Keratinocyte (primary cell): ENCODE results near the gene SMARCA4. TPM values are rescaled to one million over a fixed set of nuclear protein-coding genes. Genes with fewer than 3 reads are reported as not detected.

ENCODE experiments used
- DNase-seq: peaks from one replicate; pipeline ENCODE4 v3.0.0-alpha.2; 2011; ENCODE audit warnings: low read depth, missing footprints, low spot score
- FAIRE-seq: peaks from 2 replicates; lab custom pipeline; 2011; peaks lifted over from hg19 to GRCh38; lab: Jason Lieb, UNC
- H2AFZ ChIP-seq: 2 replicates; pipeline ENCODE4 v1.6.0; 2012; ENCODE audit warnings: low read length, control low read depth, inconsistent platforms; ENCODE audit not compliant: control insufficient read depth
- H3K27ac ChIP-seq: 2 replicates; pipeline ENCODE4 v1.5.1; 2011; ENCODE audit warnings: low read length; ENCODE audit not compliant: control insufficient read depth, insufficient read depth
- H3K27me3 ChIP-seq: 3 replicates; pipeline ENCODE4 v1.6.0; 2011; ENCODE audit warnings: low read length; ENCODE audit not compliant: control insufficient read depth, insufficient read depth; ENCODE audit errors: extremely low read depth
- H3K36me3 ChIP-seq, 2 experiments: 2 replicates in 1 of 2; 3 replicates in 1 of 2; pipeline ENCODE4 v1.5.1; 2011; ENCODE audit warnings: low read length in 2 of 2, mild to moderate bottlenecking in 1 of 2; ENCODE audit not compliant: control insufficient read depth in 2 of 2, insufficient read depth in 2 of 2; ENCODE audit errors: extremely low read depth in 1 of 2
- H3K4me1 ChIP-seq: 3 replicates; pipeline ENCODE4 v1.5.1; 2011; ENCODE audit warnings: low read length; ENCODE audit not compliant: control insufficient read depth, insufficient read depth; ENCODE audit errors: extremely low read depth
- H3K4me2 ChIP-seq: 3 replicates; pipeline ENCODE4 v1.6.0; 2011; ENCODE audit warnings: low read depth, low read length; ENCODE audit not compliant: control insufficient read depth, insufficient read depth; ENCODE audit errors: extremely low read depth
- H3K4me3 ChIP-seq, 3 experiments: fragments of 200-600 bp in 1 of 3; sonication (generic) in 1 of 3; 2 replicates in 2 of 3; 3 replicates in 1 of 3; pipeline ENCODE4 v1.5.1; 2011 to 2016; ENCODE audit warnings: low read length in 3 of 3, mild to moderate bottlenecking in 3 of 3, control low read depth in 2 of 3, inconsistent platforms in 1 of 3, low read depth in 1 of 3, mixed read lengths in 1 of 3, mixed run types in 1 of 3, moderate library complexity in 1 of 3; ENCODE audit not compliant: control insufficient read depth in 2 of 3, insufficient read depth in 2 of 3; ENCODE audit errors: extremely low read depth in 1 of 3
- H3K79me2 ChIP-seq: 2 replicates; pipeline ENCODE4 v1.6.0; 2012; ENCODE audit warnings: low read length; ENCODE audit not compliant: control insufficient read depth, insufficient read depth
- H3K9ac ChIP-seq: 3 replicates; pipeline ENCODE4 v1.6.0; 2011; ENCODE audit warnings: low read length; ENCODE audit not compliant: control insufficient read depth, insufficient read depth; ENCODE audit errors: extremely low read depth
- H3K9me1 ChIP-seq: 3 replicates; pipeline ENCODE4 v1.6.0; 2011; ENCODE audit warnings: low read length; ENCODE audit not compliant: control insufficient read depth, insufficient read depth; ENCODE audit errors: extremely low read depth
- H3K9me3 ChIP-seq: 2 replicates; pipeline ENCODE4 v1.5.1; 2012; ENCODE audit warnings: low read depth, low read length; ENCODE audit not compliant: control insufficient read depth
- H4K20me1 ChIP-seq: 3 replicates; pipeline ENCODE4 v1.6.0; 2011; ENCODE audit warnings: low read length; ENCODE audit not compliant: control insufficient read depth, insufficient read depth; ENCODE audit errors: extremely low read depth
- EZH2 ChIP-seq: IDR thresholded peaks from one replicate; pipeline ENCODE4 v1.6.1; 2012; ENCODE audit warnings: inconsistent platforms, mild to moderate bottlenecking, low read length, moderate library complexity
- dilution Hi-C: fragments of 300-500 bp; cut with MboI; formaldehyde crosslinking; loops from one replicate; pipeline ENCODE4 v1.7.0; 2020; ENCODE audit warnings: low sequenced_read_pairs; ENCODE audit not compliant: extremely low pct_ligation_motif_present
- polyA plus RNA-seq, 5 experiments: library from polyadenylated mRNA; depleted of rRNA in 3 of 5; stranded (reverse) in 3 of 5; stranded (forward) in 1 of 5; unstranded in 1 of 5; fragments of >200 nt; gene quantifications; 1 replicate in 1 of 5; 2 replicates in 3 of 5; 3 replicates in 1 of 5; pipeline versions ENCODE4 v1.2.1 to v1.2.3, GENCODE V29; 2011 to 2012; ENCODE audit warnings: missing spikeins in 2 of 5, low read depth in 1 of 5, low replicate concordance in 1 of 5
- TF ChIP-seq, protein P1 (sequence below), 3 experiments: IDR thresholded peaks in 1 of 3; conservative IDR thresholded peaks in 1 of 3; optimal IDR thresholded peaks in 1 of 3; 2 replicates in 2 of 3; 3 replicates in 1 of 3; pipeline versions ENCODE3 to v1.5.1; 2011; ENCODE audit warnings: low read length in 3 of 3, mild to moderate bottlenecking in 3 of 3, moderate library complexity in 2 of 3, control low read depth in 1 of 3, inconsistent platforms in 1 of 3; ENCODE audit not compliant: insufficient read depth in 2 of 3; ENCODE audit errors: extremely low read depth in 1 of 3

SMARCA4 gene
- polyA plus RNA-seq, 1 donor (not counting 4 experiments of a cell fraction or from before 2014, with no cell fraction given): 33.1 TPM

DNA sequence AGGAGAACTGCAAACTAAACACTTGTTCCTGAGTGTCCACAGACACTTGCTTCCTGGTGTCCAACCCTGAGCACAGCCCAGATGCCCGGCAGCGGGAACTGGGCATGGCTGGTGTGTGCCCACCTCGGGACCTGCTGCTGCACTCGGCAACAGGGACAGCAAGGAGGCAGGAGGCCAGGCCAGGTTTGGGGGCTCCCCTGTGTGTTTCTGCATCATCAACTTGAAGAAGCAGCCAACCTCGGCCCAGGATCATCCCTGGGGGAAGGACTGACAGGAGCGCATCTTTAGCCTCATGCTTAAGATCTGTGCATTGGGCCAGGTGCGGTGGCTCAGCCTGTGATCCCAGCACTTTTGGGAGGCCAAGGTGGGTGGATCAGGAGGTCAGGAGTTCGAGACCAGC is 93.4 kb downstream of the SMARCA4 start:
- H3K4me2 ChIP-seq: no peak overlapping the region
- no peak for DNase-seq
- H4K20me1 ChIP-seq: peaks cover 2% of the 10 kb centered on the region
- H3K4me3 ChIP-seq: no peak overlapping the region
- H3K27ac ChIP-seq: no peak overlapping the region
- dilution Hi-C loops: no loop called here
- peaks cover 22 to 28% of the 10 kb centered on the region in 2 experiments for H3K36me3 ChIP-seq
- no peaks in the 10 kb centered on the region for H3K27me3 ChIP-seq
- no peaks in the 10 kb centered on the region for H3K9me3 ChIP-seq
- no peak overlapping the region for H2AFZ ChIP-seq
- H3K9ac ChIP-seq: no peak overlapping the region
- H3K9me1 ChIP-seq: no peaks in the 10 kb centered on the region
- no peak for TF ChIP-seq EZH2
- TF ChIP-seq, protein P1, sequence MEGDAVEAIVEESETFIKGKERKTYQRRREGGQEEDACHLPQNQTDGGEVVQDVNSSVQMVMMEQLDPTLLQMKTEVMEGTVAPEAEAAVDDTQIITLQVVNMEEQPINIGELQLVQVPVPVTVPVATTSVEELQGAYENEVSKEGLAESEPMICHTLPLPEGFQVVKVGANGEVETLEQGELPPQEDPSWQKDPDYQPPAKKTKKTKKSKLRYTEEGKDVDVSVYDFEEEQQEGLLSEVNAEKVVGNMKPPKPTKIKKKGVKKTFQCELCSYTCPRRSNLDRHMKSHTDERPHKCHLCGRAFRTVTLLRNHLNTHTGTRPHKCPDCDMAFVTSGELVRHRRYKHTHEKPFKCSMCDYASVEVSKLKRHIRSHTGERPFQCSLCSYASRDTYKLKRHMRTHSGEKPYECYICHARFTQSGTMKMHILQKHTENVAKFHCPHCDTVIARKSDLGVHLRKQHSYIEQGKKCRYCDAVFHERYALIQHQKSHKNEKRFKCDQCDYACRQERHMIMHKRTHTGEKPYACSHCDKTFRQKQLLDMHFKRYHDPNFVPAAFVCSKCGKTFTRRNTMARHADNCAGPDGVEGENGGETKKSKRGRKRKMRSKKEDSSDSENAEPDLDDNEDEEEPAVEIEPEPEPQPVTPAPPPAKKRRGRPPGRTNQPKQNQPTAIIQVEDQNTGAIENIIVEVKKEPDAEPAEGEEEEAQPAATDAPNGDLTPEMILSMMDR (optimal IDR thresholded peaks at IDR 0.05 in 1 of 3, IDR thresholded peaks at IDR 0.05 in 1 of 3, conservative IDR thresholded peaks at IDR 0.05 in 1 of 3; ENCODE audit: extremely low read depth in 1 of 3, insufficient read depth in 2 of 3, low read length in 3 of 3): no peak
- H3K4me1 ChIP-seq: peaks cover 3% of the 10 kb centered on the region
- no peaks in the 10 kb centered on the region for H3K79me2 ChIP-seq
- no peak for FAIRE-seq

DNA sequence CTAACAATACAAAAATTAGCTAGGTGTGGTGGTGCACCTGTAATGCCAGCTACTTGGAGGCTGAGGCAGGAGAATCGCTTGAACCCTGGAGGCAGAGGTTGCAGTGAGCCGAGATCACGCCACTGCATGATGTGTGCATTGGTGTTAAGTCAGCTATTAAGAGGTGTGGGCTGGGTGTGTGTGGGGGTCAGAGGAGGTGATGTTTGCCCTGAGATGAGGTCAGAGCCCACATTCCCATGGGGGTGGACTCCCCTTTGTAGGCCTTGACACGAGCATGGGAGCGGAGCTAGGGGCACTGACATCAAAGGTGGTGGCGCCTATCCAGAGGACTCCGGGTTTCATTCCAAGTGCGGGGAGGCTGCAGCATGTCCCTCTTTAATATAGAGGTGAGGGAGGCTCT is 93.8 kb downstream of the SMARCA4 start:
- DNase-seq (no peak), FAIRE-seq (no peak)
- TF ChIP-seq, protein P1 (optimal IDR thresholded peaks at IDR 0.05 in 1 of 3, IDR thresholded peaks at IDR 0.05 in 1 of 3, conservative IDR thresholded peaks at IDR 0.05 in 1 of 3; ENCODE audit: extremely low read depth in 1 of 3, insufficient read depth in 2 of 3, low read length in 3 of 3): no peak
- TF ChIP-seq EZH2: no peak
- Histone ChIP-seq H3K9me1 (no peaks in the 10 kb centered on the region), H3K27ac (no peak overlapping the region), H3K9ac (no peak overlapping the region), H3K4me2 (no peak overlapping the region), H4K20me1 (peaks cover 2% of the 10 kb centered on the region), H3K4me1 (no peaks in the 10 kb centered on the region), H3K9me3 (no peaks in the 10 kb centered on the region), H3K27me3 (no peaks in the 10 kb centered on the region), H3K79me2 (no peaks in the 10 kb centered on the region), H3K36me3 (peaks cover 22 to 28% of the 10 kb centered on the region in 2 experiments), H3K4me3 (no peak overlapping the region), H2AFZ (no peak overlapping the region)
- dilution Hi-C loops: no loop called here
